HG03575 (cell line): ENCODE data around the gene ACTA1.
A peak's percentile ranks its signal among the peaks of the same experiment; 100 is the strongest.
"Not testable (repeated sequence)": the region's sequence is repeated elsewhere in the genome, so short reads cannot be mapped to it uniquely, and the experiment has no call there.

Source experiments
- ATAC-seq: cut with Tn5 transposase; IDR thresholded peaks from one replicate; pipeline ENCODE4 v1.9.1; 2021; ENCODE audit not compliant: unreplicated experiment, insufficient number of reproducible peaks, low FRiP score; ENCODE audit errors: extremely low read depth

ACTA1 gene

DNA sequence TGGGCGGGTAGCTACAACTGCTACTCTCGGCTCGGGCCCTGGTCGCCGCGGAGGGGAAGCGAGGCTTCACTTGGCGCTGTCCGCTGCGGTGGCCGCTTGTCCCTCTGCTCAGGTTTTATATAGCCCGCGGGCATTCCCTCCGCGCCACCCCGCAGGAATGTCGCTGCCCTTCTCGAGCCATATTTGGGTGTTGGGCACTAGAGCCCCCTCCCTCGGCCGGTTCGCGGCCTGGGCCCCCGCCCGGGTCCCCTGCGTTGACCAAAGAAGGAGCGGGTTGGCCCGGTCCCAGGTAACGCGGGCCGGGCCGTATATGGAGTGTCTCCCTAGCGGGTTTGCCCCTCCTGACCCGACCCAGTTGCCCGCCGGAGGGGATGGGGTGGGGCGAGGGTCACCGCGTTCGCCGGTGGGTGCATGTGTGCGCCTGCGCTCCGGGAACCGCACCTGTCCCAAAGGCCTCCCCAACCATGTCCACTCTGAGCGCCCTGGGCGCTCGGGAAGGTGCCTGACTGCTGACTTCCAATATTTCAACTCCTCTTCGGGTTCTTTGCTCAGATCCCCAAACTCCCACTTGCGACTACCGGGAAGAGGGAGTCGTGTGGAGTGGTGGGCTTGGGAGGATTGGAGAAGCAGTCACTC is at the start of gene ACTA1:
Gene ACTA1, minus strand, starts transcription at position 90 of the 636 bp plus-strand sequence. CDS start 979 bp downstream, outside the sequence.
- ATAC-seq: no peak

DNA sequence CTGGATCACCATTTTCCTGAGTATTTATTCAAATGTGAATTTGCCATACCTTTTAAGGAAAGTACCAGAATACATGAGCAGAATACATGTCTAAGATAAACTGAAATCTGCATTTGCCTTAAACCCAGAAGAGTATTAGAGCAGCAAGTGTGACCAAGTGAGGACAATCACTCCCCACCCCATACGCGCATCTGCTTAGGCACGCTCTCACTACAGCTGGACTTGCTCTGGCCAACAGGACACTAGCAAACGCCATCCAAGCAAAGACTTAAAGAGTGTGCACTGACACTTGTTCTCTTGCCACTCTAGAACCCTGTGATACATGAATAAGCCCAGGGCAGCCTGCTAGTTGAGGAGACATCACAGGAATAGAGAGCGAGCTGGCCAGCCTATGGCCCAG is 48.6 kb upstream of the ACTA1 start:
- ATAC-seq: no peak

DNA sequence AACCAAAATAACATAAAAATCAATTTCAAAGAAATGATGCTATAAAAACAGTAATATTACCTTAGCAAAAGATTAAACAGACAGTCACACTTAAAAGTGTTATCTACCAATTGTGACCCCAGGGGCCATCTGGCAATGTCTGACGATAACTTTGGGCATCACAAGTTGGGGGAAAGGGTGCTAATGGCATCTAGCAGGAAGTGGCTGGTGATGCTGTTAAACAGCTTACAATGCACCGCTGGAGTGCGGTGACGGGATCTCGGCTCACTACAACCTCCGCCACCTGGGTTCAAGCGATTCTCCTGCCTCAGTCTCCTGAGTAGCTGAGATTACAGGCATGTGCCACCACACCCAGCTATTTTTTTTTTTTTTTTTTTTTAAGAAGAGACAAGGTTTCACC is 46.6 kb upstream of the ACTA1 start:
- ATAC-seq: no peak

DNA sequence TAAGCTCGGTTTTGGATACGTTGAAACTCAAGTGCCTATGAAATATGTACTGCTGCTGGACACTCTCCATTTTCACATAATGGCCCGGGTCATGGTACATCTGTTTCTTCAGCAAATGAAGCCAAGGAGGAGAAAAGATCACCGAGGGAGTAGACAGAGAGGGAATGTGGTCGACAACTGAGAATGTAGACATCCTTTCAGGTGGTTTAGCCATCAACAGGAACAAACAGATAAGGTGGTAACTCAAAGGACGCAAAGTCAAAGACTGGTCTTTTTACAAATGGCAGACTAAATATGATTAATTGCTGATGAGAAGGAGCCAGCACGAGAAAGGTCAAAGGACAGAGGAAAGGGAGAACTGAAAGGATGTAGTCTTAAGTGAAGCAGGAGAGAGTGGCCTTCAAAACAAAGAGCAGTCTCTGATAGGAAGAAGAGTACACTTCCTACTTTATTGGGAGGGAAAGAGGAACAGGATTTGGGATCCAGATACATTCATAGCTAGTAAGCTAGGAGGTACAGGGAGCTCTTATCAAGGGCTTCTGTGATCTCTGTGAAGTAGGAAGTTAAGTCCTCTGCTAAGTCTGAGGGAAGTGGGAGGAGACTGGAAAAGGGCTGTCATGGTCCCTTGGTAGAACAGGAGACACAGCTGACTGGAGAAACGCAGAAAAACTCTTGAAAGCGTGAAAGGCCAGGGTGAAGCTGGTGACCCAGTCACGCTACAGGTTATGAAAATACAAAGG is 45.9 kb upstream of the ACTA1 start:
- peak; percentile 55 for ATAC-seq

DNA sequence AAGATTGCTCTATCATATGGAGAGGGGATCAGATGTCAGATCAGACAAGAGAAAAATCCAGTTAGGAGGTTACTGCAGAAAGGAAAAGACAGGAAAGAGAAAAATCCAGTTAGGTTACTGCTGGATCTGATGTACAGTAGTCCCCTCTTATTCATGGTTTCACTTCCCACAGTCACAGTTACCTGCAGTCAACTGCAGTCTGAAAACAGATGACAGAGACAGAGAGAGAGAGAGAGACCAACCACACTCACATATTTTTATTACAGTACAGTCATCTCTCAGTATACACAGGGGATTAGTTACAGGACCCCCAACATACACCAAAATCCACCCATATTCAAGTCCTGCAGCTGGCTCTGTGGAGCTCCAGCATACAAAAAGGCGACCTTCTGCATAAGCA is 45.0 kb upstream of the ACTA1 start:
- peak; percentile 56 for ATAC-seq

GRCh38 chr1:229475859-229476258 is 42.0 kb upstream of the ACTA1 start:
- not testable (repeated sequence) for ATAC-seq

GRCh38 chr1:229474509-229474908 is 40.6 kb upstream of the ACTA1 start:
- ATAC-seq: no peak

- ATAC-seq: no peak
These were observed 37.3 kb upstream of the ACTA1 start for GRCh38 chr1:229471175-229471574.

GRCh38 chr1:229470406-229471043 is 36.6 kb upstream of the ACTA1 start:
- ATAC-seq: no peak

DNA sequence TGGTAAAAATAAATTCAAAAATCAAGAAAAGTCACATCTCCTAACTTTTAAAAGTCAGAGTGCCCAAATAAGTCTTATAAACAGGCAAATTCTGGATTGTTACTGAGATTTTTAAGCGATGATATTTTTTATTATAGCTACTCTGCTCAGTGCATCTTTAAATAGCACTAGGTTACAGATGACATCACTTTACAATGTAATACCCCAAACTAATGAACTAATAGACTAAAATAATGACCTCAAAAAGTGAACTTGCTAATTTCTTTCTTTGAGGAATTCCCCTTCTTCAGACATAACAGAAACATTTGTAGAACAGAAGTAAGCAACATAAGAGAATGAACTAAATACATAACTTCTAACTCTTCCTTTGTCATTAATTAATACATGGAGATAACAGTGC is 33.0 kb upstream of the ACTA1 start:
- ATAC-seq: no peak

DNA sequence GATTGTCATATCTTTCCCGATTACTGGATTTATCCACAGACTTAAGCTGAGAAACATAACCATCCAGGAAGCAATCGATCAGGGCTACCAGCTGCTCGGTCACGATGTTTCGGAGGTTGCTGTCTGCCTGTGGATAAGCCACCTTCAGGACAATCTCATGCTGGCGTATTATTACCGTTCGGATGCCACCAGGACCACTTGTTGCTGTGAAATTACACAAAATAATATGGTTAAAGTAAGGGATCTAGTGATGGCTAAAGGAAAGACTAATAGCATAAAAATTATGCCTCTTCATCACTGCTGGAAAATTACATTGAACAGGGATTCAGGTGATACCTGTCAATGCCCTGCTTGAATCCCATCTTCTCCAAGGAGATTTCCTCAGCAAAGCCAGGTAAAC is 30.8 kb upstream of the ACTA1 start:
- ATAC-seq: no peak

DNA sequence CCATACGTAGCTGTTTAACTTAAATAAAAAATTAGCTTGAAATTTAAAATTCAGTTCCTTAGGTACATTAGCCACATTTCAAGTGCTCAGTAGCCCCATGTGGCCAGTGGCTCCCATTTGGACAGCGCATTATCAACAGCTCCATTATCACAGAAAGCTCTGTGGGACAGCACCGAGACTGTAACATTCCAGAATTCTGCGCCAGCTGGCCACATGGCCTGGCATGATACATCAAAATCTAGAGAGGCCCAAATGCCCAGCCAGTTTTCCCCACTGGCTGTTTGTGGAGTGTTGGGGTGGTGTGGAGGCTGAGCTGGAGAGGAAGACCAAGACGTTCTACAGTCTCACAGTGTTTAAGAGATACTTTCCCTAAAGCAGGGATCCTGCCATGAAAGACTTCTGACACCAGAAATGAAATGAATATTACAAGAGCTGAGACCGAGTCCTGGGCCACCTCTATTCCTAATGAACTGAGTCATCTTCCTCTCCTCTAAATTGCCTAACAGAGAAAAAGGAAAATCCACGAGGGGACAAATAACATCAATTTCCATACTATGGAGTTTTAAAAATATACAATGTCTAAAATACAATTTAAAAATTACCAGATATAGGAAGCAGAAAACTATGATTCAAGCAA is 27.3 kb upstream of the ACTA1 start:
- ATAC-seq: no peak

DNA sequence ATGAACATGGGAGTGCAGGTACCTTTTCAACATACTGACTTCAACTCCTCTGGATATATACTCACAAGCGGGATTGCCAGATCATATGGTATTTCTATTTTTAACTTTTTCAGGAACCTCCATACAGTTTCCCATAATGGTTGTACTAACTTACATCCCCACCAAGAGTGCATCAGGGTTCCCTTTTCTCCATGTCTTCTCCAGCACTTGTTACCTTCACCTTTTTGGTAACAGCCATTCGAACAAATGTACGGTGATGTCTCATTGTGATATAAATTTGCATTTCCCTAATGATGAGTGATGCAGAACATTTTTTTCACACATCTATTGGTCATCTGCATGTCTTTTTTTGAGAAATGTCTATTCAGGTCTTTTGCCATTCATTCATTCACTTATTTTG is 25.9 kb upstream of the ACTA1 start:
- ATAC-seq: no peak

DNA sequence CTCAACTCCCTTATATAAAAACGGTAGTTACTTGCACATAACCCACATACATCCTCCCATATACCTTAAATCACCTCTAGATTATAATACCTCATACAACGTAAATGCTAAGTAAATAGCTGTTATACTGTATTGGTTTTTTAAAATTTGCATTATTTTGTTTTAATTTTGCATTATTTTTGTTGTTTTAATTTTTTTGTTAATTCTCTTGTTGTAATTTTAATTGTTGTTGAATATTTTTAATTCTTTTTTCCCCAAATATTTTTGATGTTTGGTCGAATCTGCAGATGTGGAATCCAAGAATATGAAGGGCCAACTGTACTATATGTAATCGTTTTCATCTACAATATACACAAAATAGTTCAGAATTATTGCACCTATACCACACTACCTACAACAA is 23.5 kb upstream of the ACTA1 start:
- ATAC-seq: no peak

DNA sequence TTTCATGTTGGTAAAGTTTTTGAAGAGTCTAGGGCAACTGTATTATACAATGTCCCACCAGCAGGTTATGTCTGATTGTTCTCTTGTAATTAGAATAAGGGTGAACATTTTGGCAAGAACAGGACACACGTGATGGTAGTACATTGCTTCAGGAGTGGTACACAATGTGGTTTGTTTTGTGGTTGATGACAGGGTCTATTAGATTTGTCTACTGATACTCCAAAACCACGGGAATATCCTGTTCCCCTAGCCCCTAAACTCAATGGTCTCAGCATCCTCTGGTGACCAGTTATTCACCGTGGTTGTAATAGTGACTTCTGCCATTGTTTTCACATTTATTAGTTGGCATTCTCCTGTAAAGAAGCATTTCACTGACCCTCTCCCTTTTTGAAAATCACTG is 22.1 kb upstream of the ACTA1 start:
- no peak for ATAC-seq

GRCh38 chr1:229454056-229454455 is 20.2 kb upstream of the ACTA1 start:
- no peak for ATAC-seq

GRCh38 chr1:229452956-229453801 is 19.3 kb upstream of the ACTA1 start:
- no peak for ATAC-seq

DNA sequence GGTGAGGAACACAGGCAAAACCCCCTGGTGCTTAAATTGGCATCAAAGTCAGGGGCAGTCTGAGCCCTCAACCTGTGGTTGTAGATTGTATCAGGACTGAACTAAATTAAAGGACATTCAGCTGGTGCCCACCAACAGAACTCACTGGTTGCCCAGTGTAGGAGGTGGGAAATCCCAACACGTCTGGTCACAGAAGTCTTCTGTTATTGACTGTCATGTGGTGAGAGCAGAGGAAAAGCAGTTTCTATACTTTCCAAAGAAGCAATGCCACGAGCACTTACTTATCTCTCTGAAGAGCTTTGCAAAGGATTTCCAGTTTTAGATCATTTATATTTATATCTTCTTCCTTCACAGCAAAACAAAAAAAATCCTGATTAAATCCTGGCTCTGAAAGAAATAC is 15.0 kb upstream of the ACTA1 start:
- no peak for ATAC-seq

- no peak for ATAC-seq
These were observed 14.5 kb upstream of the ACTA1 start for GRCh38 chr1:229448354-229448753.
